Body of pancreas (tissue), 4 donors: ENCODE results near the gene ATRX. TPM values are rescaled to one million over a fixed set of nuclear protein-coding genes. Genes with fewer than 3 reads are reported as not detected.

ENCODE experiments used
- ATAC-seq: fragments of 150-250 bp; one replicate; pipeline ENCODE4 v1.9.1; 2016
- DNase-seq, 4 donors: peaks; one replicate each; pipeline ENCODE4 v3.0.0-alpha.2; 2019
- H3K27ac ChIP-seq, 4 donors: fragments of 200-600 bp; sonication (generic); 1 replicate in 3 of 4; 2 replicates in 1 of 4; pipeline versions ENCODE4 v1.5.1 to v1.6.1; 2016 to 2019; ENCODE audit warnings: mild to moderate bottlenecking in 1 of 4, mixed read lengths in 1 of 4, moderate library complexity in 1 of 4
- H3K27me3 ChIP-seq, 2 donors: fragments of 200-600 bp; sonication (generic); one replicate each; pipeline ENCODE4 v1.6.0; 2016; ENCODE audit warnings: mild to moderate bottlenecking in 1 of 2
- H3K36me3 ChIP-seq, 2 donors: fragments of 200-600 bp; sonication (generic); replicated peaks in 1 of 2; 2 replicates each; pipeline ENCODE4 v1.5.1; 2016; ENCODE audit warnings: low read depth in 2 of 2; ENCODE audit not compliant: insufficient read depth in 1 of 2
- H3K4me1 ChIP-seq: fragments of 200-600 bp; sonication (generic); one replicate; pipeline ENCODE4 v1.6.0; 2016
- H3K4me3 ChIP-seq, 2 donors: fragments of 200-600 bp; sonication (generic); 1 replicate in 1 of 2; 2 replicates in 1 of 2; pipeline ENCODE4 v1.5.1; 2016 to 2019
- H3K9me3 ChIP-seq, 3 donors: fragments of 200-600 bp; sonication (generic); 1 replicate in 2 of 3; 2 replicates in 1 of 3; pipeline ENCODE4 v1.5.1; 2016
- POLR2A ChIP-seq, 3 donors: fragments of 450-650 bp; IDR thresholded peaks; one replicate each; pipeline ENCODE4 v1.6.1; 2016; ENCODE audit warnings: antibody characterized with exemption in 3 of 3, mild to moderate bottlenecking in 2 of 3
- WGBS, 2 donors: methylation state at CpG; one replicate each; pipeline ENCODE4 v1.1.5; 2017; 5-methylcytosine and 5-hydroxymethylcytosine counted together
- intact Hi-C: fragments of 100-400 bp; cut with DNase I; formaldehyde crosslinking; loops from one replicate; pipeline ENCODE4 v1.15.1; 2023
- total RNA-seq, 2 donors: library from RNA; depleted of rRNA; stranded (reverse); fragments of >200 nt; gene quantifications; one replicate each; pipeline ENCODE4 v1.1.0, GENCODE V29; 2016
- TF ChIP-seq, protein P1 (sequence below), 7 experiments: fragments of 450-650 bp in 4 of 7; fragments of 200-600 bp in 3 of 7; sonication (generic) in 3 of 7; IDR thresholded peaks; one replicate each; pipeline ENCODE4 v1.5.1; 2016 to 2019; ENCODE audit warnings: antibody characterized with exemption in 7 of 7

The ATRX gene
- total RNA-seq, 2 donors from 2014 or later, result 73.4 to 74.5 TPM

DNA sequence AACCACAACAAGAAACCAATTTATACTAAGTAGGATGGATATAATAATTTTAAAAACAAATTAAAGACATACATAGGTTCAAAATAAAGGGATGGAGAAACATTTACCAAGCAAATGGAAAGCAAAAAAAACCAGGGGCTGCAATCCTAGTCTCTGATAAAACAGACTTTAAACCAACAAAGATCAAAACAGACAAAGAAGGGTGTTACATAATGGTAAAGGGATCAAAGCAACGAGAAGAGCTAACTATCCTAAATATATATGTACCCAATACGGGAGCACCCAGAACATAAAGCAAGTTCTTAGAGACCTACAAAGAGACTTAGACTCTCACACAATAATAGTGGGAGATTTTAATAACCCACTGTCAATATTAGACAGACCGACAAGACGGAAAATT lies 66.6 kb downstream of the ATRX start:
- no peaks in the 10 kb centered on the region for H3K4me1 ChIP-seq
- ATAC-seq (no peak), DNase-seq (no peak)
- H3K9me3 ChIP-seq, result no peaks in the 10 kb centered on the region
- H3K27me3 ChIP-seq, result no peaks in the 10 kb centered on the region
- WGBS, 2 donors, result 82 to 83% methylated on average over 4 of the region's 4 CpGs
- no peak overlapping the region for H3K27ac ChIP-seq
- H3K4me3 ChIP-seq, result no peak overlapping the region
- intact Hi-C loops, result no loop called here
- TF ChIP-seq, protein P1, sequence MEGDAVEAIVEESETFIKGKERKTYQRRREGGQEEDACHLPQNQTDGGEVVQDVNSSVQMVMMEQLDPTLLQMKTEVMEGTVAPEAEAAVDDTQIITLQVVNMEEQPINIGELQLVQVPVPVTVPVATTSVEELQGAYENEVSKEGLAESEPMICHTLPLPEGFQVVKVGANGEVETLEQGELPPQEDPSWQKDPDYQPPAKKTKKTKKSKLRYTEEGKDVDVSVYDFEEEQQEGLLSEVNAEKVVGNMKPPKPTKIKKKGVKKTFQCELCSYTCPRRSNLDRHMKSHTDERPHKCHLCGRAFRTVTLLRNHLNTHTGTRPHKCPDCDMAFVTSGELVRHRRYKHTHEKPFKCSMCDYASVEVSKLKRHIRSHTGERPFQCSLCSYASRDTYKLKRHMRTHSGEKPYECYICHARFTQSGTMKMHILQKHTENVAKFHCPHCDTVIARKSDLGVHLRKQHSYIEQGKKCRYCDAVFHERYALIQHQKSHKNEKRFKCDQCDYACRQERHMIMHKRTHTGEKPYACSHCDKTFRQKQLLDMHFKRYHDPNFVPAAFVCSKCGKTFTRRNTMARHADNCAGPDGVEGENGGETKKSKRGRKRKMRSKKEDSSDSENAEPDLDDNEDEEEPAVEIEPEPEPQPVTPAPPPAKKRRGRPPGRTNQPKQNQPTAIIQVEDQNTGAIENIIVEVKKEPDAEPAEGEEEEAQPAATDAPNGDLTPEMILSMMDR (IDR thresholded peaks at IDR 0.05), result no peak
- TF ChIP-seq POLR2A (IDR thresholded peaks at IDR 0.05), result no peak
- H3K36me3 ChIP-seq, result no peaks in the 10 kb centered on the region

DNA sequence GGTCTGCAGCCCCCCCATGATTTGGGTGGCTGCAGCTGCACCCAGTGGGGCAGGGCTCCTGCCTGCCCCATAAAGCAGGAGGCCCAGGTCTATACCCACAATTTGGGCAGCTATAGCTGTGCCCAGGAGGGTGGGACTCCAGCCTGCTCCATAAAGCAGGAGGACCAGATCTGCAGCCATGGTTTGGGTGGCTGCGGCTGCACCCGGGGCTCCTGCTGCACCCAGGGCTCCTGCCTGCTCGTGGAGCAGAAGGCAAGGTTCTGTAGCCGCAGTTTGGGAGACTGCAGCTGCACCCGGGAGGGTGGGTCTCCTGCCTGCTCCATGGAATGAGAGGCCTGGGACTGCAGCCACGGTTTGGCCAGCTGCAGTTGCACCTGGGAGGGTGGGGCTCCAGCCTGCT lies 81.1 kb downstream of the ATRX start:
- no peak overlapping the region for H3K27ac ChIP-seq
- H3K27me3 ChIP-seq, result no peaks in the 10 kb centered on the region
- H3K9me3 ChIP-seq, result no peaks in the 10 kb centered on the region
- intact Hi-C loops, result no loop called here
- no peak overlapping the region for H3K4me3 ChIP-seq
- DNase-seq (no peak), ATAC-seq (no peak)
- H3K4me1 ChIP-seq, result no peaks in the 10 kb centered on the region
- TF ChIP-seq POLR2A (IDR thresholded peaks at IDR 0.05), result no peak
- TF ChIP-seq, protein P1 (IDR thresholded peaks at IDR 0.05), result no peak
- no peaks in the 10 kb centered on the region for H3K36me3 ChIP-seq
- 100% methylated on average over 1 of the region's 6 CpGs; no CpG with 5 or more reads in 1 of the 2 donors for WGBS, 2 donors

DNA sequence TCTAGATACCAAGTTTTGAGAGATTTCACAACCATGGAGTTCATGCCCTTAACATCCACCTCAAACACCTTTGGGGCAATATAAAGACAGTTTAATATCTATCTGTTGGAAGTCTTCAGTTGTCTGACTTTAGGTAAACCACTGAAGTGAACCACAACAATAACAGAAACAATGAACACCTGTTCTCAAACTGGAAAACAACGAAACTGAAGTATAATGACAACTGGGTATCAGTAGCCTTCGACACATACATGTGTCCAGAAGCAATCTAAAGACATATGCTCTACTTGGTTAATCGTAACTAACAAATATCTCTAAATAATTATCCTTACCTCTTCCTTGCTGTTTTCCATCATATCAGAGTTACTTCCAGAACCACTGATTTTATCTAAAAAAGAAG lies 87.8 kb downstream of the ATRX start:
- TF ChIP-seq, protein P1 (IDR thresholded peaks at IDR 0.05), result no peak
- no peak for TF ChIP-seq POLR2A (IDR thresholded peaks at IDR 0.05)
- Histone ChIP-seq H3K27me3 (no peaks in the 10 kb centered on the region), H3K27ac (no peak overlapping the region), H3K4me1 (no peaks in the 10 kb centered on the region), H3K36me3 (no peaks in the 10 kb centered on the region), H3K9me3 (no peaks in the 10 kb centered on the region), H3K4me3 (no peak overlapping the region)
- intact Hi-C loops, result no loop called here
- ATAC-seq, result no peak
- WGBS, 2 donors, result 94 to 96% methylated on average over 3 of the region's 3 CpGs
- DNase-seq, result no peak

DNA sequence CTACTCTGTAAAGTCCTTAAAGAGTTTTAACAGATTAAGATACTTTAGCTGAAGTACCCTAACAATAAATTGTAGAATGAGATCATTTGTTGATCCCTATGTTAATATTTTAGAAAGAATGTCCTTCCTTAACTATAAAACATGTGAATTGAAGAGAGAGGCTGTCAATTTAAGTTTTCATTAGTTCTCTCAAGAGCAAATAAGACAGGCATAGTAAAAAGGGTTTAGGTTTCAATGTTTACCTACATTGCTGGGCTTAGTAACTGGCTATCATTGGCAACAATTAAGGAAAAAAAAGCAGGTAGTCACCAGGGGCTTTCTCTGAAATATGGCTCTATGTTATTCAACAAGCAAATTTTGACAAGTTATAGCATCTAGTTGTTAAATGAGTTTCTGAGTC lies 91.5 kb downstream of the ATRX start:
- ATAC-seq (no peak), DNase-seq (no peak)
- intact Hi-C loops, result no loop called here
- H3K27ac ChIP-seq, result no peak overlapping the region
- no peaks in the 10 kb centered on the region for H3K36me3 ChIP-seq
- H3K9me3 ChIP-seq, result no peaks in the 10 kb centered on the region
- no peaks in the 10 kb centered on the region for H3K27me3 ChIP-seq
- H3K4me1 ChIP-seq, result no peaks in the 10 kb centered on the region
- TF ChIP-seq, protein P1 (IDR thresholded peaks at IDR 0.05), result no peak
- TF ChIP-seq POLR2A (IDR thresholded peaks at IDR 0.05), result no peak
- no peak overlapping the region for H3K4me3 ChIP-seq

DNA sequence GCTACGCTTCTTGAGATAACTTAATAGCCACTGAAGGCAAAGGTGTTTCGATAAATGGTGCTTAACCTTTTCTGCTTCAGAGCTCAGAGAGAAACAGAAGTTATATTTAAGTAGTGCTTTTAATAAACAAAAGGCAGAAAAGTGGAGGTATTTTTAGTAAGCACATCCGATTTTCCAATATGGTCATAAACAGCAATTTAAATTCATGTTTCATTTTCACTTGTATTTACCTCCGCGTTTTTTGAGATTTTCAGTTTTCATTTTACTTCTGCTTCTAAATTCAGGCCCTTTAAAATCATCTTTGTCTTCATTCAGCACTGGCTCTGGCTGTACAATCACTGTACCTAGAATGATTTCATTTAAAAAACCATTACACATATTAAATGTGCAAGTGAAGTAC lies 92.4 kb downstream of the ATRX start:
- H3K36me3 ChIP-seq, result no peaks in the 10 kb centered on the region
- H3K4me3 ChIP-seq, result no peak overlapping the region
- H3K9me3 ChIP-seq, result no peaks in the 10 kb centered on the region
- TF ChIP-seq, protein P1 (IDR thresholded peaks at IDR 0.05), result no peak
- no peak for TF ChIP-seq POLR2A (IDR thresholded peaks at IDR 0.05)
- intact Hi-C loops, result no loop called here
- no peak for DNase-seq
- no peaks in the 10 kb centered on the region for H3K27me3 ChIP-seq
- ATAC-seq, result no peak
- H3K4me1 ChIP-seq, result no peaks in the 10 kb centered on the region
- H3K27ac ChIP-seq, result no peak overlapping the region
- WGBS, 2 donors, result 82 to 89% methylated on average over 5 of the region's 5 CpGs
